DMS 273 treated with DMSO at 0.1 percent for 48 hours (cell line): ENCODE data around the gene GSTM4.
"Not testable (repeated sequence)": the region's sequence is repeated elsewhere in the genome, so short reads cannot be mapped to it uniquely, and the experiment has no call there.

Experiments used
- DNase-seq: peaks from one replicate; lab custom pipeline; 2025; lab: John Stamatoyannopoulos, UW

GSTM4 gene

DNA sequence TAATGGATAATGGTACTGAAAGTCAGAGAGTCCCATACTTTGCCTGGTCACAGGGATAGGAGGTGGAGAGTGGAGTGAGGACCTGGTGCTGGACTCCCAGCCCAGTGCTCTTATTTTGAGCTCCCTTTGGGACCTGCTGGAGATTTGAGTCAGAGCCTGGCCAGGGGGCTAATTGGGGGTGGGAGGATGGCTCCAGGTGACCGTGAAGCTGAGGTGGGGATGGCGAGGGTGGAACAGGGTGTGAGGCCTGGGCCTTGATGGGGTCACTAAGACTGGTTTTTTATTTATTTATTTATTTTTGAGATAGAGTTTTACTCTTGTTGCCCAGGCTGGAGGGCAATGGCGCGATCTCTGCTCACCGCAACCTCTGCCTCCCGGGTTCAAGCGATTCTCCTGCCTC is 18.5 kb upstream of the GSTM4 start:
- no peak for DNase-seq

DNA sequence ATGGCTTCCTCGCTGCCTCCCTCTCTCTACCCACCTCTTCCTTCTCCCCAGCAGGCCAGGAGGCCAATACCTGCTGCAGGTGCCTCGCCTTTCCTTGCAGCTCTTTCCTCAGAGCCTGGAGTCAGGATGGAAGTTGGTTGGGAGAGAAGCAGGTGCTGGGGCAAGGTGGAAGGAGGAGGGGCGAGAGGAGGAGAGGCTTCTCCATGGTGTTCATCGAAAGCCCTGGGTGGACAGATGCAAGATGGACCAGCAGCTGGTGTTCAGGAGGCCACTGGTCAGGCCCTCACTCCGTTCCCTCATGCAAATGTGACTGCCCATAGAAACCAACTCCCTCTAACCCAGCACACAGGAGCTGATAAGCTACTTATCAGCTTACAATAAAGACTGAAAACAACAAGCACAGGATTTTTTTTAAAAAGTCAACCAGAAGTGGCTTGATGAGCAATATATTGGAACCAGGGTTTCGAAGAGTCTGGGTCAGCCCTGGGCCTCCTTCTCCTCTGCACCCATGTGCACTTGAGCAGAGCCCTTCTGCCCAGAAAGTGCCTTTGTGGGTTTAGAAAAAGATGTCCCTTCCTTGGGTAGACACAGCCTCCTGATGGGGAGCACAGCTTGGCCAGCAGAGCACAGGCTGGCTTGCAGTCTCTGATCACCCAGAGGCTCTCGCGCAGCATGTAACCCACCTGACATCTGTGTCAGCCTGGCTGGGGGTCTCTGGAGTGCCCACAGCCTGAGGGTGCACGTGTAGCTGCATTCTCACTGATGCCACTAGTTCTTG is 16.6 kb upstream of the GSTM4 start:
- no peak for DNase-seq

DNA sequence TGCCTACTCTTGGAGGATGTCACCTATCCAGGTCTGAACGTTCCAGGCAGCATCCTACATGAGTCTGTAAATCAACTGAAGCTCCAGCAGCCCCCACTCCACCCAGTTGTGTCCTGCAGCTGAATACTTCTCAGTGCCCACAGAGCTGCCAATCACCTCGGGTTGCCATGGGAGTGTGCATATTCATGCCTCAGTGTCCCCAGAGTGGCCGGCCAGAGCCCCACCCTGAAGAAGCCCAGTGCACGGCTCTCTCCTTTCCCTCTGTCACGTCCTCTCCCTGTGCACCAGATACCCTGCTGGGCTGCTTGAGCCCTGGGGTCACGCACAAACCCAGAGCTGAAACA is 16.1 kb upstream of the GSTM4 start:
- no peak for DNase-seq

DNA sequence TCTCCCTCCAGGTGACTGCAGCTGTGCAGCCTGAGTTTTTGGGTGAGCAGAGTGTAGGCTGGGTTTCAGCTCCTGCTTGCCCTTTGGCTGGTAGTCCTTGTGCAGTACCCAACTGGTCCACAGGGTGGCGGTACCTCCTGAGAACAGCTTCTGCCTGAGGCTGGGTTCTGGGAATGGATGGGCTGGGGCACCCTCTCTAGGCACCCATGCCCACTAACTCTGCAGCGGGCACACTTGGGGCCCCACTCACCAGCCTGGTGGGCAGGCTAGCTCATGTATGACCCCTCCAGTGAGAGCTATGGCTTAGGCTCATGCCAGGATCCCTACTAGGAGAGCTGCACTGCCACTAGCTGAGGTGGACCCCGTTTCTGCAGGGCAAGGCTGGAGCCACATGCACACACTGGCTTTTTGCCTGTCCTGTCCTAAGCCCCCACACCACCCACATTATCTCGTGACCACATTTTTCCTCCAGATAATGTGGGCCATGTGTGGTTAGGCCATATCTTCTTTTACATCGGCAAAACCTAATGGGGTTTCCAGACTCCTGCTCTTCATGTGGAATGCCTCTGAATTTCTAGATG is 15.5 kb upstream of the GSTM4 start:
- DNase-seq = no peak

DNA sequence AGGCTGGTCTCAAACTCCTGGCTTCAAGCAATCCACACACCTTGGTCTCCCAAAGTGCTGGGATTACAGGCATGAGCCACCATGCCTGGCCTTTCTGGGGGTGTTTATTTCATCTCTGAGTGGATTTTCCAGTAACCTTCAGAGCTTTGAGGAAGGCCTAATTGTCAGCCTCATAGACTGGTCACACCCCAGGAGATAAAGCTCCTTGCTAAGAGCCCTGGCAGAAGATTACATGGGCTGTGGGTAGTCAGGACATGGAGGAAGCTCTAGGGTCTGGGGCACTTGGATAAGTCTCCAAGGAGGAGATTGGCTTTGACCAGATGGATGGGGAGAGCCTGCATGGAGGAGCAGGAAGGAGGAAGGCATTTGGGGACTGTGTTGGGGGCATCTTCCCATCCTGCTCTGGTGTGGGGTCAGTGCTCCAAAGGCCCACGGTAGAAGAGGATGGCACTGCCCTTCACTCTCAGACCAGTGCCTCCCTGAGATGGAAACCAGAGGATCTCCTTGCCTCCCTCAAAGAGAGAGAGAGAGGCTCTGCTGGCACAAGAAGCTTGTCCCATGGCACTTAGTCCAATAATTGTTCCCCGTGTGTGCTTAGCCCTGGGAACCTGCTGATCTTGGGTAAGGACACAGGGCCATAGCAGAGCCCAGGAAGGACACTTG is 14.7 kb upstream of the GSTM4 start:
- DNase-seq = no peak

DNA sequence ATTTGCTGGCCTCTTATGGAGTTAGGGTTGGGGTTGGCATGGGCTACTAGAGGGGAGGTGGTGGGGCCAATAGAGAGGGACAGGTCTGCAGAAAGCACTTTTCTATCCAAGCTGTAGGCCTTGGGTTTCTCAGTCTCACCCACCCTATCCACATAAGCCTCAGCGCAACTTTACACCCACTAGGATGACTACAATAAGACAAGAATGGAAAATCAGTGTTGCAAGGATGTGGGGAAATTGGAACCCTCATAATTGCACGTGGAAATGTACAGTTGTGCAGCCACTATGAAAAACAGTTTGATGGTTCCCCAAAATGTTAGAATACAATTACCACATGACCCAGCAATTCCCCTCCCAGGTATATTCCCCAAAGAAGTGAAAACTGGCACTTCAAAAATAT is 14.0 kb upstream of the GSTM4 start:
- DNase-seq = no peak

DNA sequence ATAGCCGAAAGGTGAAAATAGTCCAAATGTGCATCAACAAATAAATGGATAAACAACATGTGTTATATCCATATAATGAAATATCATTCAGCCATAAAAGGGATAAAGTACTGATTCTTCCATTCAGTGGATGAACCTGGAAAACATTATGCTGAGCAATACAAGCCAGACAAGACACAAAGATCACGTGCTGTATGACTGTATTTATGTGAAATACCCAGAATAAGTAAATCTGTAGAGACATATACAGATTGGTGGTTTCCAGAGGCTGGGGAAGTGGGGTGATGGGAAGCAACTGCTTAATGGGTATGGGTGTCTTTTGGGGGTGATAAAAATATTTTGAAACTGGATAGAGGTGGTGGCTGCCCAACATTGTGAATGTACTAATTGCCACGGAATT is 13.3 kb upstream of the GSTM4 start:
- no peak for DNase-seq

DNA sequence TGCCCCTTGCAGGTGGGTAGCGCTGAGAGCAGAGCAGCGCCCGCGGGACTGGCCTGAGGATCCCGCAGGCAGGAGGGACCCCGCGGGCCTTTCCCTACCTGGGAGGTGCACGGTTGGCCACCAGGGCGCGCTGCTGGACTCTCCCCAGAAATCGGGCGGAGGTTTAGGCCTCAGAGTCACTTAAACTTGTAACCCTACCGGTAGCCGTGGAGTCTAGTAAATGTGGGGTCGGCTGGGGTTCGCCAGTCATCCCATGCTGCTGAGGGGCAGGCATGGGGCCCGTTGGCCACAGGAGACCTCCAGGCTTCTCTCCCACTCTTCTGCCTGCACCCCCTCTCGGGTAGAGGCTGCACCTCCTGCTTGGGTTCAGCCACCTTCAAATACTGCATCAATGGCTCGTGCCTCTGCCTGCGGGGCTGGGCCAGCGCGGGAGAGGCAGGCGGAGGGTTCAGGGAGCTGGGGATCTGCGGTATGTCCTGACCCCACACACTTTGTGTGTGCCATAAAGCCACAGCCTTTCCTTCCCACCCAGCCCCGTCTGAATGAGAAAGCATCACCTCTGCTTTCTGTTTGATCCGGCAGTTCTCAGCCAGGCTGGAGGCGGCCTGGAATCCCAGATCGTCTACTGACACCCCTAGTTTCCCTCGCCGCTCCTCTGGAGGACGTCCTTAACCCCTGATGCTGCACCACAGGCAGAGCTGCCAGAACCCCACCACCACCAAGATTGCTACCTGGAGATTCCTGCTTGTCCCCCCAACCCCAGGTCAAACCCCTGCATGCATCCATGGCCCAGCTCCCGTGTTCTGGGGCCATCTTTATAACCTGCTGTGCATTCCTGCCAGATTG is 12.3 kb upstream of the GSTM4 start:
- peak; percentile 56 for DNase-seq

DNA sequence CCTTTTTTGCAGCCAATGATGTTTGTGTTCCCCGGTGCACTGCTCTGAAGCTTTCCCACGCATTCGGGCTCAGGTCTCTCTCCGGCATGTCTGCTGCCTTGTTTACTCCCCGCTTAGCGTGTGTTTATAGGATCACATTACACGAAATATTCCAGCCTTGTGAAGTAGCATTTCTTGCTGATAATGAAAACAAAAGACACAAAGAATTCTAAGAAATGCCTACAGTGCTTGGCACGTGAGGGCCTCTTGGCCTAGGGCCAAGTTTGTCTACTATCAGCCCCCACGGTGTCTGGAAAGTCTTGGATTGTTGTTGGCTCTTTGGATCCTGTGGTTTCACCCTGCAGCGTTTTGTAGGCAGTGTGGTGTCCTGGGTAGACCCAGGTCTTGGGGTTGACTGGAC is 11.2 kb upstream of the GSTM4 start:
- DNase-seq = no peak

DNA sequence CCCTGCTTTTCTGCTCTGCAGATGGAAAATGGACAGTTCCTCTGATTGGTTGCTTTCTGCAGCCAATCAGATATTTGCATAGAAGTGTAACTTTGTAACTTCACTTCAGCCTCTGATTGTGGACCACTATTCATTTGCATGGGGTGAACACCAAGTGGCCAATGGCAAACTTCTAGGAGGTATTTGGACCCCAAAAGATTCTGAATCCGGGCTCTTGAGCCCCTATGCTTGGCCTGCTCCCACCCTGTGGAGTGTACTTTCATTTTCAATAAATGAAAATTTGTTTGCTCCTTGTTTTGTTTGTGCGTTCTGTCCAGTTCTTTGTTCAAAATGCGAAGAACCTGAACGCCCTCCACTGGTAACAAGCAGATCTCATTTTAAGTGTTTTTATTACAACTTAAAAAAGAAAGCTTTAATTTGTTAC is 6.4 kb upstream of the GSTM4 start:
- no peak for DNase-seq

DNA sequence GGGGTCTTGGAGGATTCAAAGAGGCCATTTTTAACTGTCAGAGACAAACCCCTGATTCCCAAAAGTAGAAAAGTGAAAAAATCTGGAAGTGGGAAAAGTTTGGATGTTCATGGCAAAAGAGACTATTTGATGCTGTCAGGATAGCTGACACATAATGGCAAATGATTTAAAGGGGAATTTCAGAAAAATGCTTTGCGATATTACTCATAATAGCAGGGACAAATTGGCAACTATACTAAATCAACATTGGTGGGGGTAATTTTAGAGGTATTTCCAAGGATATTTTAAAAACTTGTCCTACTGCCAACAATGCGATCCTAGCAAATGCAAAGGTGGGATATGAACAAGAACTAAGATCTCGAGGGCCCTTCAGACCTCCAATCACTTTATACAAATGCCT is 5.3 kb upstream of the GSTM4 start:
- no peak for DNase-seq

DNA sequence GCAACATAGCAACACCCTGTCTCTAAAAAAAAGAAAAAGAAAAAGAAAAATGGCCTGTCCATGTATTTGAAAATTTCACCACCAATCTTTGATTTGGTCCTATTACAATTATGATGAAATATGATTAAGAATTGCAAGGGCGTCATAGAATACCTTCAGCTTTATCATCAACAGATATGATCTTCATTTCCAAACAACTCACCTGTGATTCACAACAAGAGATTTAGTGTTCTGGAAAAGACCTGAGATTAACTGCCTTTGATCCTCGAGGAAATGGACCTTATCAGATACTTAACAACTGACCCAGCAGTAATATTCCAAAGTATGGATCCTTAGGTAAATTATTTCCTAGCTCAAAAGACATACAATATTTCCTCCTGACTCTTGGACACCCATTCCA is 3.5 kb upstream of the GSTM4 start:
- DNase-seq = no peak

DNA sequence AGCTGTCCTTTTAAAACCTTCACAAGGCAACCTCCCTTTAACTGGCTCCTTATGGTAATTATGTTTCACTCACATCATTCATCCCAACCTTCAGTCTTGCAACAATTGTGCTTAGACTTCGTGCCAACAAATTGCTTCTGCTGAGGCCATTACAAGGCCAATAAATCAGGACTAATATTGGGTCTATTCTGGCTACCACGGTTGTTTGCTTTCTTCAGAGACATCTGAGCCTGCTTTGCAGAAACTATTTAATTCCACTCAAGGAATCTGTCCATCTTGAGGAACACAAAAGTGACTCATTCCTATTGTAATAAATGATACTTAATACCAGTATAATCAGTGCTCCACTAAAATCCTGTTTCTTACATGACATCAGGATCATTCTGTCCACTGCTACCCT is 2.6 kb upstream of the GSTM4 start:
- no peak for DNase-seq

DNA sequence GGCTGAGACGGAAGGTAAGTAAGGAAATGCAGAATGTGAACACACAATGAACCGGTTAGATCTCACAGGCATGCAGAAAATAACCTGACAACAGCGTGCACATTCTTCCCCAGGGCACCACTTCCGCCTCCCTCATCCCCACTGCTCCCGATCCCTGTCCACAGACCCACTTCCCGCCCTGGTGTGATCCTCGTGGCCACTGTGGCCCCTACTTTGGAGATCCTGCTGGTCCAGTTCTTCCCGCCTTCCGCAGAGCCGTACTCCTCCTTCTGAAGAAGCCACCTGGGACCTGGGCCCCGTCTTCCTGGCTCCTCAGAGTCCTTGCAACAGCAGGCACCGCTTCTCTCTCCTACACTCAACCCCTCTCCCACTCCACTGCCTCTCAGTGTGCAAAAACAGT is 1.4 kb upstream of the GSTM4 start:
- no peak for DNase-seq

DNA sequence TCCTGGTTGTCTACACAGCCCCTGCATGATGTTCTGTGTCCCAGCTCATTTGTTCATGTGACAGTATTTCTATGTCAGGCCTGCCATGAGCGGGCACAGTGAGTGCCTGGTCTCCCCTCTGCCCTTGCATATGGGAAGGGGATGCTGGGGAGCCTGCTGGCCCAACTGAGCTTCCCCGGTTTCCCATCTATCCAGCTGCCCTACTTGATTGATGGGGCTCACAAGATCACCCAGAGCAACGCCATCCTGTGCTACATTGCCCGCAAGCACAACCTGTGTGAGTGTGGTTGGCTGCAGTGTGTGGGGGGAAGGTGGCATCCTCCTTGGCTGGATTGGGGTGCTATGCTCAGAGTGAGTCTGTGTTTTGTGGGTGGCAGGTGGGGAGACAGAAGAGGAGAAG is 1.5 kb downstream of the GSTM4 start:
- no peak for DNase-seq

DNA sequence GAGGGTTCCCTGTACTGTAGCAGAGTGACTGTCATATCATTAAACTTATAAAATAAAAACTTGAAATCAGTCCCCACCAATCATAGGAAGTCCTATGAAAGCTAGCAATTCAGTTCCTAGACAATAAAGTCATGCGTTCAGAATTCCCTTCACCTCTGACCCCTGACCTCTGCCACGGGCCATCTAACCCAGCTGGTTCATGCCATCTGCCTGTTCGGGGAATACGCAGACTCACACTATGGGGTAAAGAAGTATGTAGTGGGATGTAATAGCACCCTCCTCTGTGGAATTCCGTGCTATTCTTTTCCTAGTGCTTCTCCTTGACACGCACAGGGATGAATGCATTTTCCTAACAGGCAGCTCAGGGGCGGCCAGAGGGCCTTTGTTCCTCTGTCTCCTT is 2.1 kb downstream of the GSTM4 start:
- no peak for DNase-seq

DNA sequence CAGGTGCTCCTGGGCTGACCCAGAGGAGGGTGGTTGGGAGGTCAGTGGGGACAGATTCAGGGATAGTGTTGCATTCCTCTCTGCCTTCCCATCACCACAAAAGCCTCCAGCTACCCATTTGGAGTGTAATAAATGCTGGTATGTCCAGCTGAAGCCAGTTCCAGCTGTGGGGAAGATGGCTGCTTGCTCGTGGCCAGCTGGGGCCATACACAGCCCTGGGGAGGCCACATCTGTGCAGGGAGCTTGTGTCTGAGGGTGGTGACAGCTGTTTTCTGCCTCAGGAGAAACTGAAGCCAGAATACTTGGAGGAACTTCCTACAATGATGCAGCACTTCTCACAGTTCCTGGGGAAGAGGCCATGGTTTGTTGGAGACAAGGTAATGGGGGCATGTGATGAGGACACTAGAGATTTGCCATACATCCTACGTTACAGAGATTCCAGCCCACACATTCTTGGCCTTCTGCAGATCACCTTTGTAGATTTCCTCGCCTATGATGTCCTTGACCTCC is 2.7 kb downstream of the GSTM4 start:
- no peak for DNase-seq

DNA sequence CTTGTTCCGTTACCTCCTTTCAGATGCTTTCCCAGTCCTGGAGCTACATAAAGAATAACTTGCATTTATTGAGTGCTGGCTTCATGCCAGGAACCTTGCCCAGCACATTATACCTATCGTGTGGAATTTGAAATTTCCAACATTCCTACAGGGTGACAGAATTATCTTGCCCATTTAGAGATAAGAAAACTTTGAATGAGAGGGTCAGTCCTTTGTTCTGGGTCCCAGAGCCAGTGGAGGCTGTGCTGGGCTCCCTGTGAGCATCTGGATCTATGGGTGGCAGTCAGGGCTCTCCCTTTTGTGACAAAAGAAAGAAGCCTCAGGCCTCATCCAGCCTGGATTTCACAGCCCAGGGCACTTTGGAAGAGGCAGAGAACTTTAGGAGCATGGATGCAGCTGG is 3.2 kb downstream of the GSTM4 start:
- no peak for DNase-seq

DNA sequence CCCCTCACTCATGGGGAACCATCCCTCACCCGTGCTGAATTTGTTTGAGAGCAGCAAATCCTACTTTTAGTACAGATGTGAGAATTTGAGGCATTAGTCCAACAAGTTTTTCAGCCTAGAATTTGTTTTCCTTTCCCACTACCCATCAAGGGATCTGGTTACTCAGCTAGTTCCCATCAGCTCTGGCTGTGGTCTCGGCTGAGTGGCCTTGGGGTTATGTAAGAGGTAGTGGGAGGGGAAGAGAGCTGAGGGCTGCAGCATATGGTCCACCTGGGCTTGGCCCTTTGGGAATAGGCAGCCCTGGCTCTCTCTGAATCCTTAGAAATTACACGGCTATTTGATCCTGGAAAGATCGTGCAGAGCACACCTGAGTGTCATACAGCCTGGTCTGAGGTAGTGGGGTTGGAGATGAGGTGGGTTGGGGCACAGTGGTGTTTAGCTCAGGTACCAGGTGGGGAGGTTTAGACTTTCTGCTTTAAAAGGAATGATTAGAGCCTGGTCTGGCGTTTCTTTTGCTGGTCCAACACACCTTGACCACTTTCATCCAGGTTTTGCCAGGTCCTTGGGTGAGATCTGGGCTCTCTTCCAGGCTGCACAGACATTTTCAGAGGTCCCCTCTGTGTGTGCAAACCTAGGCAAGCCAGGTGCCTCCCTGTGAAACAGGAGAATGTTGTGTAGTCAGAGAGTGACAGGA is 4.2 kb downstream of the GSTM4 start:
- DNase-seq = peak; percentile 15

DNA sequence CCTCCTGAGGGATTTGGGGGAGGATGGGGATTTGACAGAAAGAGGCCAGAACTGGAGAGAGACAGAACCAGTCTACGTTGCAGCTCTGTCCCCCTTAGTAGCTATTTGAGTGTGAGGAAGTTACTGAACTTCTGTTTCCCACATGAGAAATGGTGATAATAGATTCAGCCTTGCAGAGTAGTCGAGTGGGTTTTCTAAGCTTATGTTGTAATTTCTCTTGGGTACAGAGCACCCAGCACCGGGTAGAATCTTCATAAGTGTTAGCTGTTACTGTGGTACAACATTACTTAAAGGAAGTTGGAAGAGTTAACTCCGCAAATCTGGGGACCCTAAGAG is 4.8 kb downstream of the GSTM4 start:
- DNase-seq = not testable (repeated sequence)

DNA sequence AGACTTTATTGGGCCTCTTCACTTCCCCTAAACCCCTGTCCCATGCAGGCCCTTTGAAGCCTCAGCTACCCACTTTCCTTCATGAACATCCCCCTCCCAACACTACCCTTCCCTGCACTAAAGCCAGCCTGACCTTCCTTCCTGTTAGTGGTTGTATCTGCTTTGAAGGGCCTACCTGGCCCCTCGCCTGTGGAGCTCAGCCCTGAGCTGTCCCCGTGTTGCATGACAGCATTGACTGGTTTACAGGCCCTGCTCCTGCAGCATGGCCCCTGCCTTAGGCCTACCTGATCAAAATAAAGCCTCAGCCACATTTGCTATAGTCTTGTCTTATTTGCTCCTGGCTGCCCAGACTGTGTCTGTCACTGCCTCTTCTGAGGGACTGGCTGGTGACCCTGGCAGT is 5.5 kb downstream of the GSTM4 start:
- DNase-seq = no peak

DNA sequence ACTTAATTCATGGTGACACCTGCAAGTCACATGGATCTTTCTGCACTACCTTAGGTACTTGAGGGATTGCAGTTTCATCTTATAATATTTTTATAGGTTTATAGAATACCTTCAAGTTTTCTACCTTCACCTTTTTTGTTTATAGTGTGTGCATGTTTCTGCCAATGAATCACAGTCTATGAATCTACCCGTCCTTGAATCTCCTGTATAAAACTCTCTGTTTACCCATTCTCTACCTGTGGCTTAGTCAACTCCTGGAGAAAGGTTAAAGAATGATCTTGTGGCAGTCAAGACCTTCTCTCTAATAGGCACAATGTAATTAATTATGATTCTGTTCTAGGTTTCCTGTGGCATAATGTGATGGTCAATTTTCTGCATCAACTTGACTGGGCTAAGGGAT is 8.8 kb downstream of the GSTM4 start:
- DNase-seq = no peak
